Measurements from ENCODE around the gene UGT2B15.

- no peak for TF ChIP-seq CTCF (conservative IDR thresholded peaks at IDR 0.05 in 1 of 2, IDR thresholded peaks at IDR 0.05 in 1 of 2; ENCODE audit: extremely low read depth in 1 of 2, insufficient read depth in 1 of 2, low read depth in 1 of 2, low read length in 2 of 2)
- no peak for TF ChIP-seq EZH2 (IDR thresholded peaks at IDR 0.05; ENCODE audit: borderline replicate concordance, low read length)
These were observed 48.6 kb upstream of the UGT2B15 start for GRCh38 chr4:68719075-68719473.
